ENCODE results near the gene PRSS27.

PRSS27 gene

GRCh38 chr16:2762711-2763110, 42.7 kb upstream of the PRSS27 start:
- H3K27ac Mint-ChIP-seq = no peak overlapping the region
- DNase-seq = no peak
- H3K27me3 Mint-ChIP-seq (ENCODE audit: low read depth, poor library complexity) = peaks cover 5% of the 10 kb centered on the region
- H3K4me3 Mint-ChIP-seq = no peak overlapping the region
- peaks cover 88% of the 10 kb centered on the region for H3K9me3 Mint-ChIP-seq
- H3K4me1 Mint-ChIP-seq = peaks cover 2% of the 10 kb centered on the region
- TF ChIP-seq, protein P1, sequence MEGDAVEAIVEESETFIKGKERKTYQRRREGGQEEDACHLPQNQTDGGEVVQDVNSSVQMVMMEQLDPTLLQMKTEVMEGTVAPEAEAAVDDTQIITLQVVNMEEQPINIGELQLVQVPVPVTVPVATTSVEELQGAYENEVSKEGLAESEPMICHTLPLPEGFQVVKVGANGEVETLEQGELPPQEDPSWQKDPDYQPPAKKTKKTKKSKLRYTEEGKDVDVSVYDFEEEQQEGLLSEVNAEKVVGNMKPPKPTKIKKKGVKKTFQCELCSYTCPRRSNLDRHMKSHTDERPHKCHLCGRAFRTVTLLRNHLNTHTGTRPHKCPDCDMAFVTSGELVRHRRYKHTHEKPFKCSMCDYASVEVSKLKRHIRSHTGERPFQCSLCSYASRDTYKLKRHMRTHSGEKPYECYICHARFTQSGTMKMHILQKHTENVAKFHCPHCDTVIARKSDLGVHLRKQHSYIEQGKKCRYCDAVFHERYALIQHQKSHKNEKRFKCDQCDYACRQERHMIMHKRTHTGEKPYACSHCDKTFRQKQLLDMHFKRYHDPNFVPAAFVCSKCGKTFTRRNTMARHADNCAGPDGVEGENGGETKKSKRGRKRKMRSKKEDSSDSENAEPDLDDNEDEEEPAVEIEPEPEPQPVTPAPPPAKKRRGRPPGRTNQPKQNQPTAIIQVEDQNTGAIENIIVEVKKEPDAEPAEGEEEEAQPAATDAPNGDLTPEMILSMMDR (IDR thresholded peaks at IDR 0.05) = no peak
- H3K36me3 Mint-ChIP-seq (ENCODE audit: low read depth) = peaks cover 98% of the 10 kb centered on the region

GRCh38 chr16:2761886-2762583, 42.0 kb upstream of the PRSS27 start:
- Mint-ChIP-seq H3K9me3 (peaks cover 91% of the 10 kb centered on the region), H3K36me3 (ENCODE audit: low read depth) (peaks cover 100% of the 10 kb centered on the region), H3K4me3 (no peak overlapping the region), H3K27ac (no peak overlapping the region), H3K4me1 (no peaks in the 10 kb centered on the region), H3K27me3 (ENCODE audit: low read depth, poor library complexity) (peaks cover 8% of the 10 kb centered on the region)
- DNase-seq = no peak
- TF ChIP-seq, protein P1 (IDR thresholded peaks at IDR 0.05) = no peak

DNA sequence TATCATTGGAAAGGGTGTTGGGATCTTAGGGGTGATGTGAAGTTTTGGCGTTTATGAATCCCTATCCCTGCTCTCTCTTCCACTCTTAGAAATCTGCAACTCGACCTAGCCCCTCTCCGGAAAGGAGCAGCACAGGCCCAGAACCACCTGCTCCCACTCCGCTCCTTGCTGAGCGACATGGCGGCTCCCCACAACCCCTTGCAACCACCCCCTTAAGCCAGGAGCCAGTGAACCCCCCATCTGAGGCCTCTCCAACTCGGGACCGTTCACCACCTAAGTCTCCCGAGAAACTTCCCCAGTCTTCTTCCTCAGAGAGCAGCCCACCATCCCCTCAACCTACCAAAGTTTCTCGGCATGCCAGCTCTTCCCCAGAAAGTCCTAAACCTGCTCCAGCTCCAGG, 41.4 kb upstream of the PRSS27 start:
- TF ChIP-seq, protein P1 (IDR thresholded peaks at IDR 0.05) = no peak
- Mint-ChIP-seq H3K27ac (no peak overlapping the region), H3K4me1 (peaks cover 4% of the 10 kb centered on the region), H3K9me3 (peaks cover 87% of the 10 kb centered on the region), H3K4me3 (no peak overlapping the region), H3K27me3 (ENCODE audit: low read depth, poor library complexity) (peaks cover 5% of the 10 kb centered on the region), H3K36me3 (ENCODE audit: low read depth) (peaks cover 100% of the 10 kb centered on the region)
- no peak for DNase-seq

- TF ChIP-seq, protein P1 (IDR thresholded peaks at IDR 0.05) = no peak
- H3K4me3 Mint-ChIP-seq = no peak overlapping the region
Observed at GRCh38 chr16:2757344-2757743, 37.3 kb upstream of the PRSS27 start.

DNA sequence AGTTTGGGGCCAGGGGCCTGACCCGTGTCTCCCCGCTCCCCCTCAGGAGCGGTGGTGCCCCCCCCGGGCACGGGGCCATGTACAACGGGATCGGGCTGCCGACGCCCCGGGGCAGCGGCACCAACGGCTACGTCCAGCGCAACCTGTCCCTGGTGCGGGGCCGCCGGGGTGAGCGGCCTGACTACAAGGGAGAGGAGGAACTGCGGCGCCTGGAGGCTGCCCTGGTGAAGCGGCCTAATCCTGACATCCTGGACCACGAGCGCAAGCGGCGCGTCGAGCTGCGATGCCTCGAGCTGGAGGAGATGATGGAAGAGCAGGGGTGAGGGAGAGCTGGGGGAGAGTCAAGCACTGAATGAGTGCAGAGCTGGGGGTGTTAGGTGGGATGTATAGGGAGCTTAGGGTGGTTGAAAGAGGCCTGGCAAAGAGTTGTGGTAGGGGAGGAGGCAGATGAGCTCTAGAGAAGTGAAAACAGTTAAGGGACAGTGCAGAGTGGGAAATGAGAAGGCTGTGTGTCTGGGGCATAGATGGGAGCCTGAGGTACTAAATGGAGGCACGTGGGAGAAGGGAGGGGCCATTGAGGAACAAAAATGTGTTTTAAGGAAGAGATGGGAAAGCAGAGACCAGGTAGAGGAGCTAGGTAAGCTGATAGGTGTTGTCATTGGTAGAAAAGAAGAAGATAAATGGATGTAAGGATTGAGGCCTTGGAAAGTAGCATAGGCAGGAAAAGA, 36.4 kb upstream of the PRSS27 start:
- Mint-ChIP-seq H3K27ac (peak overlapping the region; percentile 32), H3K36me3 (ENCODE audit: low read depth) (peaks cover 72% of the 10 kb centered on the region), H3K9me3 (peaks cover 37% of the 10 kb centered on the region), H3K4me1 (peaks cover 34% of the 10 kb centered on the region), H3K4me3 (peak overlapping the region; percentile 8), H3K27me3 (ENCODE audit: low read depth, poor library complexity) (peaks cover 5% of the 10 kb centered on the region)
- TF ChIP-seq, protein P1 (IDR thresholded peaks at IDR 0.05) = no peak
- no peak for DNase-seq

More at GRCh38 chr16:2757344-2757743, 37.3 kb upstream of the PRSS27 start:
- Mint-ChIP-seq H3K9me3 (peaks cover 46% of the 10 kb centered on the region), H3K4me1 (peaks cover 30% of the 10 kb centered on the region), H3K27ac (no peak overlapping the region), H3K36me3 (ENCODE audit: low read depth) (peaks cover 81% of the 10 kb centered on the region), H3K27me3 (ENCODE audit: low read depth, poor library complexity) (peaks cover 5% of the 10 kb centered on the region)
- DNase-seq = no peak
